HepG2 (cell line): Measurements from ENCODE around the gene MPP7. TPM values are rescaled to one million over a fixed set of nuclear protein-coding genes. Genes with fewer than 3 reads are reported as not detected.
A peak's percentile ranks its signal among the peaks of the same experiment; 100 is the strongest.

Experiments used
- ATAC-seq: fragments of 200-7000 bp; cut with Tn5 transposase; 3 replicates; pipeline ENCODE4 v1.9.1; 2020; ENCODE audit warnings: mild to moderate bottlenecking, moderate library complexity
- BruUV-seq: library from RNA; stranded (reverse); fragments of 400-500 nt; replicated peaks from 2 replicates; lab custom pipeline; 2021; lab: Mats Ljungman, UMichigan
- CTCF ChIA-PET: fragments of 300-600 bp; formaldehyde crosslinking; extraction: SDS; loops from one replicate; lab custom pipeline; 2021; ENCODE audit warnings: low total read pairs, inconsistent platforms, low intra/inter-chr PET ratio; lab: Yijun Ruan, JAX
- POLR2A ChIA-PET: fragments of 350-600 bp; sonication (Branson Sonifier 250); formaldehyde crosslinking; loops from one replicate; lab custom pipeline; 2020; ENCODE audit warnings: antibody characterized with exemption, inconsistent platforms; lab: Yijun Ruan, JAX
- DNase-seq: peaks from one replicate; pipeline ENCODE4 v3.0.0-alpha.2; 2015; ENCODE audit warnings: low spot score
- FAIRE-seq: peaks from 3 replicates; lab custom pipeline; 2011; peaks lifted over from hg19 to GRCh38; lab: Jason Lieb, UNC
- H2AFZ ChIP-seq: one replicate; pipeline ENCODE4 v1.6.1; 2011; ENCODE audit warnings: low read length, inconsistent platforms
- H3K27ac ChIP-seq: fragments of 300-600 bp; 3 replicates; pipeline ENCODE4 v1.8.0; 2011; ENCODE audit warnings: mixed run types, mild to moderate bottlenecking, mixed read lengths, low read length, inconsistent platforms; ENCODE audit not compliant: insufficient read depth; ENCODE audit errors: extremely low read length
- H3K27me3 ChIP-seq, 2 experiments: fragments of 200-600 bp in 1 of 2; 2 replicates in 1 of 2; 3 replicates in 1 of 2; pipeline versions ENCODE4 v1.6.0 to v1.8.0; 2011; ENCODE audit warnings: low read length in 2 of 2, mild to moderate bottlenecking in 2 of 2, moderate library complexity in 2 of 2, inconsistent platforms in 1 of 2; ENCODE audit not compliant: insufficient read depth in 2 of 2, control insufficient read depth in 1 of 2
- H3K36me3 ChIP-seq, 2 experiments: fragments of 200-600 bp in 1 of 2; replicated peaks in 1 of 2; 2 replicates in 1 of 2; 3 replicates in 1 of 2; pipeline versions ENCODE4 v1.5.1 to v1.8.0; 2011; ENCODE audit warnings: low read length in 2 of 2, inconsistent platforms in 1 of 2; ENCODE audit not compliant: insufficient read depth in 2 of 2, control insufficient read depth in 1 of 2
- H3K4me1 ChIP-seq: 2 replicates; pipeline ENCODE4 v1.5.1; 2012; ENCODE audit warnings: low read length, inconsistent platforms; ENCODE audit not compliant: insufficient read depth
- H3K4me2 ChIP-seq: 2 replicates; pipeline ENCODE4 v1.6.0; 2011; ENCODE audit warnings: low read depth, low read length, inconsistent platforms
- H3K4me3 ChIP-seq, 3 experiments: fragments of 200-600 bp in 1 of 3; sonication (generic), shearing (Covaris generic) in 1 of 3; replicated peaks in 1 of 3; 2 replicates each; pipeline ENCODE4 v1.5.1; 2011 to 2016; ENCODE audit warnings: low read length in 3 of 3, inconsistent platforms in 2 of 3, low read depth in 2 of 3, mild to moderate bottlenecking in 2 of 3, control low read depth in 1 of 3, mixed read lengths in 1 of 3; ENCODE audit not compliant: insufficient read depth in 1 of 3
- H3K79me2 ChIP-seq: one replicate; pipeline ENCODE4 v1.6.1; 2011; ENCODE audit warnings: low read length, inconsistent platforms; ENCODE audit not compliant: insufficient read depth
- H3K9ac ChIP-seq: 2 replicates; pipeline ENCODE4 v1.6.0; 2011; ENCODE audit warnings: mild to moderate bottlenecking, low read depth, low read length, inconsistent platforms; ENCODE audit not compliant: insufficient read depth
- H3K9me3 ChIP-seq: 2 replicates; pipeline ENCODE4 v1.5.1; 2012; ENCODE audit warnings: mild to moderate bottlenecking, low read length
- H4K20me1 ChIP-seq: 2 replicates; pipeline ENCODE4 v1.6.0; 2011; ENCODE audit warnings: inconsistent platforms, mild to moderate bottlenecking, low read length, moderate library complexity; ENCODE audit not compliant: insufficient read depth
- CEBPB ChIP-seq: IDR thresholded peaks from 2 replicates; pipeline ENCODE4 v1.6.1; 2011; ENCODE audit warnings: low read depth, low read length, improper control_type of control experiment, borderline replicate concordance
- MAFK ChIP-seq, 2 experiments: IDR thresholded peaks in 1 of 2; conservative IDR thresholded peaks in 1 of 2; 2 replicates each; pipeline ENCODE4 v1.6.1; 2011; ENCODE audit warnings: improper control_type of control experiment in 2 of 2, low read length in 2 of 2
- MEIS1 ChIP-seq: sonication (generic); formaldehyde crosslinking; IDR thresholded peaks from 2 replicates; pipeline ENCODE4 v1.9.0; 2021; ENCODE audit warnings: mild to moderate bottlenecking, missing genetic modification reagents, moderate library complexity, borderline replicate concordance
- MTF1 ChIP-seq: sonication (generic); formaldehyde crosslinking; IDR thresholded peaks from 2 replicates; pipeline ENCODE4 v1.5.0; 2020; ENCODE audit warnings: missing genetic modification reagents
- NR2F6 ChIP-seq, 2 experiments: IDR thresholded peaks; 2 replicates each; pipeline ENCODE4 v1.6.1; 2016; ENCODE audit warnings: antibody characterized with exemption in 1 of 2, mild to moderate bottlenecking in 1 of 2
- RBM22 ChIP-seq: fragments of 200-400 bp; formaldehyde crosslinking; optimal IDR thresholded peaks from 2 replicates; pipeline ENCODE3; 2017; ENCODE audit warnings: mild to moderate bottlenecking, low read length, moderate library complexity
- ZFP36L2 ChIP-seq: sonication (generic); formaldehyde crosslinking; IDR thresholded peaks from 2 replicates; pipeline ENCODE4 v1.4.0; 2020; ENCODE audit warnings: missing genetic modification reagents
- ZNF616 ChIP-seq: sonication (generic); formaldehyde crosslinking; IDR thresholded peaks from 2 replicates; pipeline ENCODE4 v1.5.0; 2020; ENCODE audit warnings: low read depth, mild to moderate bottlenecking, missing genetic modification reagents
- ZSCAN30 ChIP-seq: sonication (generic); formaldehyde crosslinking; IDR thresholded peaks from 2 replicates; pipeline ENCODE4 v1.5.0; 2020; ENCODE audit warnings: mild to moderate bottlenecking, missing genetic modification reagents
- WGBS: methylation state at CpG from one replicate; pipeline ENCODE4 v1.1.6; 2017; ENCODE audit warnings: low lambda C conversion rate; 5-methylcytosine and 5-hydroxymethylcytosine counted together
- in situ Hi-C: cut with HindIII; loops from 2 replicates; pipeline ENCODE4 v1.10.0; 2017; ENCODE audit warnings: low pct_unique_long_range_greater_than_20kb; ENCODE audit not compliant: extremely low pct_ligation_motif_present
- intact Hi-C: fragments of 100-400 bp; cut with micrococcal nuclease; formaldehyde crosslinking; loops from one replicate; pipeline ENCODE4 v1.10.0; 2022; ENCODE audit not compliant: unreplicated experiment
- polyA plus RNA-seq, 8 experiments: library from polyadenylated mRNA; depleted of rRNA in 3 of 8; stranded (reverse) in 7 of 8; unstranded in 1 of 8; fragments of >200 nt; fragmentation: Illumina TruSeq in 4 of 8; extraction: Trizol in 4 of 8; gene quantifications; 2 replicates each; pipeline versions ENCODE4 v1.2.1 to v1.2.3, GENCODE V29; 2011 to 2016; ENCODE audit warnings: low read depth in 4 of 8, missing spikeins in 1 of 8, mixed read lengths in 1 of 8; ENCODE audit not compliant: insufficient read depth in 1 of 8
- total RNA-seq, 5 experiments: library from RNA; depleted of rRNA; stranded (reverse); fragments of >200 nt; fragmentation: Illumina TruSeq; extraction: Trizol; gene quantifications; 2 replicates each; pipeline ENCODE4 v1.2.3, GENCODE V29; 2016; ENCODE audit warnings: low read depth in 1 of 5
- TF ChIP-seq, protein P1 (sequence below): IDR thresholded peaks from 2 replicates; pipeline ENCODE4 v1.6.1; 2016; ENCODE audit warnings: low read depth
- TF ChIP-seq, protein P2 (sequence below): IDR thresholded peaks from 2 replicates; pipeline ENCODE4 v1.6.1; 2016; ENCODE audit warnings: missing biosample characterization, missing genetic modification reagents, low read depth

MPP7 gene
- total and polyA plus RNA-seq, 2 of the 13 experiments (the other 11 are each of a cell fraction or from before 2014, with no cell fraction given), result 6.8 to 16.4 TPM

DNA sequence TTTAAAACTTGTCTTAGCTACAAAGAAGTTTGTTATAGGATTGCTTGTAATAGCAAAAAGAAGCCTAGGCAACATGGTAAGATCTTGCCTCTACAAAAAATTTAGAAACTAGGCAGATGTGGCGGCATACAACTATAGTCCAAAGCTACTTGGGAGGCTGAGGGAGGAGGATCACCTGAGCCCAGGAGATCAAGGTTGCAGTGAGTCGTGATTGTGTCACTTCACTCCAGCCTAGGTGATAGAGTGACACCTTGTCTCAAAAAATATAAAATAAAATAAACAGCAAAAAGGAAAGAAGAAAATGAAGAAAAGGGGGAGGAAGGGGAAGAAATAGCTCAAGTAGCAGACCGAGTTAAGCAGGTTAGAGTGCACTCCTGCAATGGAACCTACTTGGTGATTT, 47.0 kb upstream of the MPP7 start:
- intact Hi-C loops, result no loop called here
- no peak overlapping the region for H3K27ac ChIP-seq
- H3K4me1 ChIP-seq, result peaks cover 13% of the 10 kb centered on the region
- no peaks in the 10 kb centered on the region for H3K36me3 ChIP-seq
- TF ChIP-seq MEIS1 (CRISPR knock-in tag), result no peak
- TF ChIP-seq ZSCAN30 (CRISPR knock-in tag), result no peak
- TF ChIP-seq ZNF616 (CRISPR knock-in tag), result no peak
- H3K9ac ChIP-seq, result no peak overlapping the region
- in situ Hi-C loops, result no loop called here
- no peak overlapping the region for H3K4me2 ChIP-seq
- 50% methylated on average over 3 of the region's 3 CpGs for WGBS
- no peak overlapping the region for H2AFZ ChIP-seq
- CTCF ChIA-PET, result no interaction called here
- no peaks in the 10 kb centered on the region; a peak in 1 of 5 replicates for H3K27me3 ChIP-seq
- FAIRE-seq, result no peak
- no peaks in the 10 kb centered on the region for H3K79me2 ChIP-seq
- H3K4me3 ChIP-seq, result no peak overlapping the region
- no TSS peak for BruUV-seq
- H3K9me3 ChIP-seq, result peaks cover 11% of the 10 kb centered on the region
- no peaks in the 10 kb centered on the region for H4K20me1 ChIP-seq
- DNase-seq, result no peak
- POLR2A ChIA-PET, result interaction anchor here (0.9 kb wide), 1 partner anchor 47 kb away, joined by 3 read pairs; the partner anchor contains the start of gene MPP7
- ATAC-seq, result no peak

DNA sequence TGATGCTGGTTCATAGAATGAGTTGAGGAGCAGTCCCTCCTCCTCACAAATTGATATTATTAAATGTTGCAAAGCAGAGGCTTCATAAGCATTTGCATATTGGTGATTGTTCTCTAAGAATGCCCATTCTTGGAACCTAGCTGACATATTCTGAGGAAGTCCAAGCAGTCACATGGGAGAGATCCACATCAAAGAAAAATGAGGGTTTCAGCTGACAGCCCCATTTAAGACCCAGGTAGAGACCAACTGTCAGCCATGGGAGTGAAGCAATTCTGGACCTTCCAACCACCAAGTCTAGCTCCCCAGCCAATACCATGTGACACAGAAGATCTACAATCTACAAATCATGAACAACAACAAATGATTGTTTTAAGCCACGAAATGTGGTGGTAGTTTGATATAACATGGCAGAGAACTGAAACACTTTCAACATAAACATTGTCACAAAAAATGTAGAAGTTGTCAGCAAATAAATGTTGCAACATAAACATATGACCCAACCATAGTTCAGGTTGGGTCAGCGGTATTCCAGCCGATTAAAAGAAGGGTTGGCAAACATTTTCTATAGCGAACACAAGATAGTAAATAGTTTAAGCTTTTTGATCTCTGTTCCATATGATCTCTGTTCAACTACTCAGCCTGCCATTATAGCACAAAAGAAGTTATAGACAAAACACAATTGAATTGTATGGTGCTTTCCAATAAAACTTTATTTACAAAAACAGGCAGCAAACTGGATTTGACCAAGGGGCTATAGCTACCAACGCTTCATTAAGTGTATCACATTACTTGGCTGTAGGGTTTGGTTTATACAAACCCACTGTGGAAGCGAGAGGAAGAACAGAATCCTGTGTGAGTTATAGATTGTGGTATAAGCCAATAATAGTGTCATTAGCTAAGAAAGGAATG, 41.4 kb upstream of the MPP7 start:
- Histone ChIP-seq H3K4me2 (peak overlapping the region; percentile 48), H3K9me3 (peaks cover 11% of the 10 kb centered on the region), H3K36me3 (no peaks in the 10 kb centered on the region), H2AFZ (peak overlapping the region; percentile 67), H3K4me3 (no peak overlapping the region; a peak in 1 of 6 replicates), H3K27me3 (no peaks in the 10 kb centered on the region), H3K4me1 (peaks cover 29% of the 10 kb centered on the region), H3K27ac (no peak overlapping the region), H4K20me1 (no peaks in the 10 kb centered on the region), H3K9ac (no peak overlapping the region), H3K79me2 (no peaks in the 10 kb centered on the region)
- in situ Hi-C loops (no loop called here), intact Hi-C loops (no loop called here)
- WGBS, result 14% methylated on average over 6 of the region's 6 CpGs
- DNase-seq (peak; percentile 37), ATAC-seq (peak; percentile 57; the same call in 2 of the 3 replicates), FAIRE-seq (peak; percentile 63)
- ChIA-PET CTCF (no interaction called here), POLR2A (interaction anchor here (1.6 kb wide), 1 partner anchor 41 kb away, joined by 5 read pairs; the partner anchor contains the start of gene MPP7)
- no TSS peak for BruUV-seq
- TF ChIP-seq, protein P1, sequence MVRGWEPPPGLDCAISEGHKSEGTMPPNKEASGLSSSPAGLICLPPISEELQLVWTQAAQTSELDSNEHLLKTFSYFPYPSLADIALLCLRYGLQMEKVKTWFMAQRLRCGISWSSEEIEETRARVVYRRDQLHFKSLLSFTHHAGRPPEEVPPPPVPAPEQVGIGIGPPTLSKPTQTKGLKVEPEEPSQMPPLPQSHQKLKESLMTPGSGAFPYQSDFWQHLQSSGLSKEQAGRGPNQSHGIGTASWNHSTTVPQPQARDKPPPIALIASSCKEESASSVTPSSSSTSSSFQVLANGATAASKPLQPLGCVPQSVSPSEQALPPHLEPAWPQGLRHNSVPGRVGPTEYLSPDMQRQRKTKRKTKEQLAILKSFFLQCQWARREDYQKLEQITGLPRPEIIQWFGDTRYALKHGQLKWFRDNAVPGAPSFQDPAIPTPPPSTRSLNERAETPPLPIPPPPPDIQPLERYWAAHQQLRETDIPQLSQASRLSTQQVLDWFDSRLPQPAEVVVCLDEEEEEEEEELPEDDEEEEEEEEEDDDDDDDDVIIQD (CRISPR knock-in tag), result no peak; the same call in 1 of the 2 replicates
- TF ChIP-seq MTF1 (CRISPR knock-in tag), result no peak
- TF ChIP-seq RBM22, result no peak
- TF ChIP-seq CEBPB, result peak; percentile 83; the same call in 1 of the 2 replicates
- peak in 1 of 2 experiments; percentile 36; a peak in 2 of 4 replicates for TF ChIP-seq MAFK (conservative IDR thresholded peaks at IDR 0.05 in 1 of 2, IDR thresholded peaks at IDR 0.05 in 1 of 2; ENCODE audit: low read length in 2 of 2)
- TF ChIP-seq ZFP36L2 (CRISPR knock-in tag), result no peak
- TF ChIP-seq NR2F6 (IDR thresholded peaks at IDR 0.05), result 0 out of 2 replicates have a peak, but pooled peaks have one; percentile 11
- no peak for TF ChIP-seq NR2F6 (CRISPR knock-in tag; IDR thresholded peaks at IDR 0.05)
- TF ChIP-seq, protein P2, sequence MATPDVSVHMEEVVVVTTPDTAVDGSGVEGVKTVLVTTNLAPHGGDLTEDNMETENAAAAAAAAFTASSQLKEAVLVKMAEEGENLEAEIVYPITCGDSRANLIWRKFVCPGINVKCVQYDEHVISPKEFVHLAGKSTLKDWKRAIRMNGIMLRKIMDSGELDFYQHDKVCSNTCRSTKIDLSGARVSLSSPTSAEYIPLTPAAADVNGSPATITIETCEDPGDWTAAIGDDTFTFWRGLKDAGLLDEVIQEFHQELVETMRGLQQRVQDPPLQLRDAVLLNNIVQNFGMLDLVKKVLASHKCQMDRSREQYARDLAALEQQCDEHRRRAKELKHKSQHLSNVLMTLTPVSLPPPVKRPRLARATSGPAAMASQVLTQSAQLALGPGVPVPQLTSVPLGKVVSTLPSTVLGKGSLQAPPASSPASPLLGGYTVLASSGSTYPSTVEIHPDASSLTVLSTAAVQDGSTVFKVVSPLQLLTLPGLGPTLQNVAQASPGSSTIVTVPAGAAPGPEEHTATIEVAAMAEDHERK, result no peak
